GM21423 (cell line): ENCODE data around the gene GFER.
"Not testable (repeated sequence)": the region's sequence is repeated elsewhere in the genome, so short reads cannot be mapped to it uniquely, and the experiment has no call there.

Source experiments
- ATAC-seq: cut with Tn5 transposase; IDR thresholded peaks from one replicate; pipeline ENCODE4 v1.9.1; 2021; ENCODE audit warnings: mild to moderate bottlenecking, moderate library complexity; ENCODE audit not compliant: unreplicated experiment

Gene GFER

GRCh38 chr16:2004795-2005517, 21.0 kb downstream of the GFER start:
- ATAC-seq: no peak

- no peak for ATAC-seq
These were observed 21.7 kb downstream of the GFER start for GRCh38 chr16:2005646-2006045.

DNA sequence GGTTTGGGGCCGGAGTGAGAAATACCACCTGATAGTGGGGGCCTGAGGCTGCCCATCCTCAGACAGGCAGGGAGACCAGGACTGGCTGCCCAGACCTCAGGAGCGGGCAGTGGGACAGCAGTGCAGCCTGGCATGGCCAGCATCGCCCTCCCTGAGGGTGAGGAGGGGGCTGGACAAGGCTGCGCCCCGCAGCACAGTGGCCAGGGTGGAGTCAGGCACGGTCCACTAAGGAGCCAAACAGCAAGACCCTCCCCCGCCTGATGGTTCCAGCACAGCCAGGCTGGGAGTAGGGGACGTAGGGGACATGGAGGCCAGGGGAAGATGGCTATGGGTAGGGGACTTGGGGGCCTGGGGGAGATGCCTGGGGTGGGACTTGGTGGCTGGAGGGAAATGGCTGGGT, 22.3 kb downstream of the GFER start:
- ATAC-seq: no peak

DNA sequence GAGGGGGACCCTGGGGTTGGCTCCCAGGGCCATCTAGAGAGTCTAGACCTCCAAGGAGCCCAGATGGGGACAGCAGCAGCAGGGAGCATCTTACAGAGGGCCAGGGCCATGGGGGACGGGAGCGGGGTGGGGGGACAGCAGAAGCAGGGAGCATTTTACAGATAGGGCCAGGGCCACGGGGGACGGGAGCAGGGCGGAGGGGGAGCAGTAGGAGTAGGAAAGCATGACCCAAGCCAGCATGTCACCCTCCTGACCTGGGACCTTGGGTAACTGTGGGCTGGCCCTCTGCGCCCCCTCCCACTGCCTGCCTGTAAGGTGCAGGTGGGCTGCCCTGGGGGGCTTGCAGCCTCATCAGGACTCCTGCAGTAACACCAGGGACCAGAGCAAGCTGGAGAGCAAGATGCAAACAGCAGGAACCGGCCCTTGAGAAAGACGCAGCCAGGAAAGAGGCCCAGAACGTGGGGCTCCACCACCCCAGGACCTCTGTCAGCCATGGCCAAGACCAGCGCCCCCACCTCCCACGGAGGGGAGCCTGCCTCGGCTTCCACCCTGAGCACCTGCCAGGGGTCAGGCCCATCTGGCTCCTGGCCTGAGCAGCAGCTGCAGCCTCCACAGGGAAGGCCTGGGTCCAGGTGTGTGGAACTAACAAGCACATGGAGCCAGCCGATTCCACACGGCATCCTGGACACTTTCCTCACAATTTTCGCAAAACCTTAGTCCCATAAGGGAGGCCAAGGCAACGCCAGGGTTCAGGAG, 23.3 kb downstream of the GFER start:
- ATAC-seq: no peak

GRCh38 chr16:2008009-2008526, 24.1 kb downstream of the GFER start:
- ATAC-seq: no peak

- ATAC-seq: no peak
These were observed 24.7 kb downstream of the GFER start for GRCh38 chr16:2008631-2009163.

GRCh38 chr16:2009164-2009711, 25.2 kb downstream of the GFER start:
- ATAC-seq: peak; percentile 28

- ATAC-seq: peak; percentile 84
These were observed 26.0 kb downstream of the GFER start, which contains the start of gene ZNF598 for GRCh38 chr16:2009791-2010510. ZNF598 (minus strand) TSS chr16:2009821.

- ATAC-seq: not testable (repeated sequence)
These were observed 27.7 kb downstream of the GFER start for GRCh38 chr16:2011726-2012125.

GRCh38 chr16:2013527-2013926, 29.5 kb downstream of the GFER start:
- ATAC-seq: no peak

GRCh38 chr16:2015117-2015946, 31.3 kb downstream of the GFER start:
- no peak for ATAC-seq

DNA sequence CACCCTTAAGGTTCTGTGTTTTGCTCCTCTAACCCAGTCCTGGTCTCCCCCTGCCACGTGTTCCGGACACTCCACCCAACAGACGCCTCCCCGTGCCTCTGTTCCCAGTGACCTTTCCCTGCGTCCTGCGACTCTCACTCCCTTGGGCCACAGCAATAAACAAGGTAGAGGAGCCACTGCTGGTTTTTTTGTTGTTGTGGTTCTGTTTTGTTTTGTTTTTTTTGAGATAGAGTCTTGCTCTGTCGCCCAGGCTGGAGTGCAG, 31.9 kb downstream of the GFER start:
- ATAC-seq: no peak

DNA sequence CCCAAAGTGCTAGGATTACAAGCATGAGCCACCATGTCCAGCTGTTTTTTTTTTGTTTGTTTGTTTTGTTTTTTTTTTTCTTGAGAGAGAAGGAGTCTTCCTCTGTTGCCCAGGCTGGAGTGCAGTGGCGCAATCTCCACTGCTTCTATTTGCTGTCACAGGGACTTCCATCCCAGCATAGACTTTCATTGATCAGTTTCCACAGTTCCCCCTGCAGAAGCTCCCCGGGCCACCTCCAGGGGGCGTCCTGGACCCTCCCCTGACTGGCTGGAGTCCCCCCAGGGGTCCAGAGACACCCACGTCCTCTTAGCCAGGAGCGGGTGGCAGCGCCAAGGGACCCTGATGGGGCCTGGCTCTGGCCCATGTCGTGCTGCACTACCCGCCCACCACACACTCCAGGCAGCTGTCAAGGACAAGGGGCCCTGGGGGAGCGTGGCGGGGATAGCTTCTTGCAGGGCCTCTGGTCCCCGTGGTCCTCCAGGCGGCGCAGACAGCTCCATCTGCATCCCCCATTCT, 32.5 kb downstream of the GFER start:
- ATAC-seq: no peak

DNA sequence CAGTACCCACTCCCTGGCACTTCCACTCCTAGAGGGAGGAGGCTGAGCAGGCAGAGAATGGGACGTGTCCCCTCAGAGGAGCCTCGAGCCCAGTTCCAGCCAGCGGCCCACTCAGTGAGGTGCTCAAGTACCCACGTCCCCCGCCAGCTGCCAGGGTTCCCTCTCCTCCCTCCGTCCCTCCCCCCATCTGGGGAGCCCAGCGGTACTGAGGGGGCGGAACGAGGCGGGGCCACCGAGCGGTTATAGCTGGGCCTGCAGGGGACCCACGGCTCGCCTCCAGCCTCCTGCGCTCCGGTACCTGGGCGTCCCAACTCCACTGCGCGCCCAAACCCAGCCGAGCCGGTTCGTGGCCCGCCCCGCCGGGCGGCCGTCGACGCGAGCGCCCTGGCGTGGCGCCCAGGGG, 35.5 kb downstream of the GFER start, which contains the start of gene NPW:
TSS of gene NPW (plus strand) at position 268 of the 403 bp plus-strand sequence.
- no peak for ATAC-seq

GRCh38 chr16:2019921-2020831, 36.2 kb downstream of the GFER start:
- no peak for ATAC-seq

- no peak for ATAC-seq
These were observed 38.7 kb downstream of the GFER start for GRCh38 chr16:2022723-2023091.

- ATAC-seq: no peak
These were observed 39.4 kb downstream of the GFER start for GRCh38 chr16:2023092-2024031.

GRCh38 chr16:2024032-2024420, 40.0 kb downstream of the GFER start:
- ATAC-seq: no peak
